B cell (primary cell): ENCODE results near the gene CHMP6. TPM values are rescaled to one million over a fixed set of nuclear protein-coding genes. Genes with fewer than 3 reads are reported as not detected.

Experiments used
- ATAC-seq: fragments of 200-7000 bp; cut with Tn5 transposase; one replicate; pipeline ENCODE4 v1.10.0; 2021; ENCODE audit warnings: low read depth, mild to moderate bottlenecking, moderate number of reproducible peaks, moderate library complexity
- CTCF ChIA-PET: fragments of 350-600 bp; sonication (Branson Sonifier 250); formaldehyde crosslinking; loops from one replicate; lab custom pipeline; 2021; ENCODE audit warnings: antibody characterized with exemption, inconsistent platforms; lab: Charles Lee
- POLR2A ChIA-PET: fragments of 350-600 bp; sonication (Branson Sonifier 250); formaldehyde crosslinking; loops from one replicate; lab custom pipeline; 2021; ENCODE audit warnings: antibody characterized with exemption; lab: Charles Lee
- DNase-seq: peaks from one replicate; pipeline ENCODE4 v3.0.0; 2013
- H2AFZ ChIP-seq: 2 replicates; pipeline ENCODE4 v1.6.1; 2012; ENCODE audit warnings: mild to moderate bottlenecking, low read depth, low read length; ENCODE audit not compliant: insufficient read depth, poor library complexity, severe bottlenecking
- H3K27ac ChIP-seq, 2 donors: 1 replicate in 1 of 2; 2 replicates in 1 of 2; pipeline ENCODE4 v1.5.1; 2012 to 2013; ENCODE audit warnings: low read length in 2 of 2, mild to moderate bottlenecking in 2 of 2, moderate library complexity in 1 of 2
- H3K27me3 ChIP-seq, 4 experiments: fragments of 200-600 bp in 1 of 4; sonication (generic) in 1 of 4; replicated peaks in 1 of 4; 1 replicate in 2 of 4; 2 replicates in 2 of 4; pipeline versions ENCODE4 v1.6.1 to v1.7.0; 2013 to 2016; ENCODE audit warnings: low read length in 3 of 4, mild to moderate bottlenecking in 2 of 4, mixed read lengths in 1 of 4, moderate library complexity in 1 of 4; ENCODE audit not compliant: insufficient read depth in 4 of 4, control insufficient read depth in 3 of 4; ENCODE audit errors: control extremely low read depth in 1 of 4
- H3K36me3 ChIP-seq, 2 experiments: replicated peaks in 1 of 2; 1 replicate in 1 of 2; 2 replicates in 1 of 2; pipeline versions ENCODE4 v1.6.1 to v1.7.1; 2013; ENCODE audit warnings: low read length in 1 of 2; ENCODE audit not compliant: insufficient read depth in 2 of 2, control insufficient read depth in 1 of 2; ENCODE audit errors: control extremely low read depth in 1 of 2, extremely low read depth in 1 of 2
- H3K4me1 ChIP-seq, 2 donors: fragments of 200-600 bp in 1 of 2; sonication (generic) in 1 of 2; 1 replicate in 1 of 2; 2 replicates in 1 of 2; pipeline versions ENCODE4 v1.5.1 to v1.6.1; 2013 to 2017; ENCODE audit warnings: low read length in 2 of 2; ENCODE audit not compliant: control insufficient read depth in 2 of 2, insufficient read depth in 2 of 2
- H3K4me2 ChIP-seq: replicated peaks from 2 replicates; pipeline ENCODE3; 2012; ENCODE audit warnings: mild to moderate bottlenecking, low read depth, low read length; ENCODE audit not compliant: poor library complexity, severe bottlenecking
- H3K4me3 ChIP-seq, 5 experiments: fragments of 200-600 bp in 1 of 5; sonication (generic) in 1 of 5; 1 replicate in 3 of 5; 2 replicates in 2 of 5; pipeline versions ENCODE4 v1.5.1 to v1.7.0; 2011 to 2016; ENCODE audit warnings: low read length in 4 of 5, mild to moderate bottlenecking in 4 of 5, low read depth in 2 of 5, control low read depth in 1 of 5, moderate library complexity in 1 of 5; ENCODE audit not compliant: insufficient read depth in 1 of 5; ENCODE audit errors: control extremely low read depth in 1 of 5, extremely low read depth in 1 of 5
- H3K79me2 ChIP-seq: fragments of 200-600 bp; sonication (generic); one replicate; pipeline ENCODE4 v1.6.0; 2016; ENCODE audit warnings: low read length; ENCODE audit not compliant: control insufficient read depth, insufficient read depth
- H3K9ac ChIP-seq: fragments of 200-600 bp; sonication (generic); 2 replicates; pipeline ENCODE4 v1.6.1; 2017; ENCODE audit warnings: mild to moderate bottlenecking, low read length, moderate library complexity
- H3K9me3 ChIP-seq, 3 donors: one replicate each; pipeline versions ENCODE4 v1.6.1 to v1.7.1; 2013; ENCODE audit warnings: low read length in 2 of 3; ENCODE audit not compliant: control insufficient read depth in 2 of 3, insufficient read depth in 1 of 3; ENCODE audit errors: control extremely low read depth in 1 of 3
- H4K20me1 ChIP-seq: 2 replicates; pipeline ENCODE4 v1.6.0; 2012; ENCODE audit warnings: mild to moderate bottlenecking, low read length; ENCODE audit not compliant: insufficient read depth, control insufficient read depth, poor library complexity, severe bottlenecking
- H3K27ac Mint-ChIP-seq: one replicate; pipeline ENCODE4 v1.8.0; 2021; ENCODE audit warnings: mixed read lengths
- H3K27me3 Mint-ChIP-seq: one replicate; pipeline ENCODE4 v1.8.0; 2021; ENCODE audit warnings: mixed read lengths
- H3K4me1 Mint-ChIP-seq: one replicate; pipeline ENCODE4 v1.8.0; 2021; ENCODE audit warnings: mixed read lengths
- H3K4me3 Mint-ChIP-seq: one replicate; pipeline ENCODE4 v1.8.0; 2021; ENCODE audit warnings: mixed read lengths
- H3K9me3 Mint-ChIP-seq: one replicate; pipeline ENCODE4 v1.8.0; 2022; ENCODE audit warnings: mixed read lengths; ENCODE audit not compliant: insufficient read depth
- CTCF ChIP-seq: fragments of 200-600 bp; IDR thresholded peaks from one replicate; pipeline ENCODE4 v1.8.0; 2022; ENCODE audit warnings: antibody characterized with exemption, mild to moderate bottlenecking
- EZH2 ChIP-seq: IDR thresholded peaks from 2 replicates; pipeline ENCODE4 v1.6.1; 2012; ENCODE audit warnings: borderline replicate concordance, low read depth, mild to moderate bottlenecking, moderate library complexity, low read length; ENCODE audit not compliant: insufficient read depth, poor library complexity, severe bottlenecking
- WGBS: methylation state at CpG from one replicate; pipeline ENCODE4 v1.1.5; 2013; ENCODE audit warnings: missing lambda C conversion rate; ENCODE audit not compliant: insufficient coverage; 5-methylcytosine and 5-hydroxymethylcytosine counted together
- intact Hi-C: fragments of 100-400 bp; cut with micrococcal nuclease; formaldehyde crosslinking; loops from one replicate; pipeline ENCODE4 v1.10.0; 2022
- polyA plus RNA-seq: library from polyadenylated mRNA; depleted of rRNA; stranded (reverse); fragments of >200 nt; gene quantifications from 2 replicates; pipeline ENCODE4 v1.2.3, GENCODE V29; 2012
- total RNA-seq, 2 donors: library from RNA; stranded (reverse); fragments of 120-200 nt in 1 of 2; gene quantifications; 1 replicate in 1 of 2; 2 replicates in 1 of 2; pipeline versions ENCODE4 v1.2.3 to v1.2.4, GENCODE V29; 2013 to 2022

CHMP6 gene
- total and polyA plus RNA-seq, 2 donors (not counting 1 experiment from before 2014, with no cell fraction given): 21.2 to 46.2 TPM

GRCh38 chr17:81000631-81001357 lies 9.2 kb downstream of the CHMP6 start:
- no peak overlapping the region for H2AFZ ChIP-seq
- TF ChIP-seq CTCF (no peak), EZH2 (no peak)
- DNase-seq (peak; percentile 13), ATAC-seq (no peak)
- H3K27ac Mint-ChIP-seq: no peak overlapping the region
- intact Hi-C loops: no loop called here
- no peak overlapping the region for H3K4me2 ChIP-seq
- peaks cover 11% of the 10 kb centered on the region for H3K4me1 Mint-ChIP-seq
- no peaks in the 10 kb centered on the region for H3K9me3 Mint-ChIP-seq
- no peaks in the 10 kb centered on the region for H3K79me2 ChIP-seq
- H3K27ac ChIP-seq: no peak overlapping the region
- H3K4me1 ChIP-seq: peaks cover 12 to 13% of the 10 kb centered on the region in 2 donors
- POLR2A ChIA-PET: no interaction called here
- H3K9me3 ChIP-seq: peaks cover 0 to 6% (median 0%) of the 10 kb centered on the region in 3 donors
- no peak overlapping the region for H3K9ac ChIP-seq
- H3K4me3 Mint-ChIP-seq: no peak overlapping the region
- CTCF ChIA-PET: interaction anchor here (1.7 kb wide), 1 partner anchor 12 kb away, joined by 4 read pairs; no protein-coding TSS in a partner anchor
- no peaks in the 10 kb centered on the region for H4K20me1 ChIP-seq
- 97% methylated on average over 18 of the region's 18 CpGs for WGBS
- H3K27me3 ChIP-seq: peaks cover 0 to 27% (median 10%) of the 10 kb centered on the region in 4 experiments
- peaks cover 18% of the 10 kb centered on the region for H3K27me3 Mint-ChIP-seq
- peaks cover 0 to 35% of the 10 kb centered on the region in 2 experiments for H3K36me3 ChIP-seq
- no peak overlapping the region for H3K4me3 ChIP-seq

DNA sequence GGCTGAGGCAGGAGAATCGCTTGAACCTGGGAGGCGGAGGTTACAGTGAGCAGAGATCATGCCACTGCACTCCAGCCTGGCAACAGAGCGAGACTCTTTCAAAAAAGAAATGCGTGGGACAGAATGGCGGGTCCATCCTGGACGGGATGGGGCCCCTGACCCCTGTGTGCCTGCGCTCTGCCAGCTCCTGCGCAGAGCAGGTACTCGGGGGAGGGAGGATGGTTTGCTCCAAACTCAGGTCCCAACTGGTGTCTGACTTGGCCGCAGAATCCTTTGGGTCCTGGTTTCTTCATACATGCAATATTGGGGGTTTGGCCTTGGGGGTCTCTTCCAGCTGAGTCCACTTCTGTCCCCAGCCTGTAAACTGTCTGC lies 10.4 kb downstream of the CHMP6 start:
- no peaks in the 10 kb centered on the region for H3K9me3 Mint-ChIP-seq
- Histone ChIP-seq H3K36me3 (peaks cover 0 to 24% of the 10 kb centered on the region in 2 experiments), H3K4me2 (no peak overlapping the region), H3K79me2 (no peaks in the 10 kb centered on the region), H3K4me1 (peaks cover 12 to 13% of the 10 kb centered on the region in 2 donors), H2AFZ (no peak overlapping the region), H3K27me3 (peaks cover 0 to 27% (median 11%) of the 10 kb centered on the region in 4 experiments), H4K20me1 (no peaks in the 10 kb centered on the region), H3K9ac (no peak overlapping the region), H3K27ac (no peak overlapping the region), H3K9me3 (peaks cover 0 to 6% (median 0%) of the 10 kb centered on the region in 3 donors), H3K4me3 (no peak overlapping the region)
- H3K27ac Mint-ChIP-seq: no peak overlapping the region
- ChIA-PET POLR2A (interaction anchor here (0.6 kb wide), 1 partner anchor 16 kb away, joined by 3 read pairs; no protein-coding TSS in a partner anchor), CTCF (interaction anchor here (1.0 to 1.7 kb wide), 2 partner anchors 13 to 19 kb away, joined by 3 to 4 read pairs; no protein-coding TSS in a partner anchor)
- no peak overlapping the region for H3K4me3 Mint-ChIP-seq
- DNase-seq (no peak), ATAC-seq (no peak)
- peaks cover 26% of the 10 kb centered on the region for H3K27me3 Mint-ChIP-seq
- intact Hi-C loops: no loop called here
- WGBS: 81% methylated on average over 7 of the region's 10 CpGs
- TF ChIP-seq EZH2 (no peak), CTCF (no peak)
- peaks cover 11% of the 10 kb centered on the region for H3K4me1 Mint-ChIP-seq
